ENCODE data around the gene ZNF575.

GRCh38 chr19:43525836-43526771 is 6.9 kb upstream of the ZNF575 start:
- TF ChIP-seq CTCF (conservative IDR thresholded peaks at IDR 0.05) (no peak), ZFX (IDR thresholded peaks at IDR 0.05) (no peak)

Data from C4-2B (cell line).